Sigmoid colon (tissue), 7 donors: ENCODE results near the gene NOD2. TPM values are rescaled to one million over a fixed set of nuclear protein-coding genes. Genes with fewer than 3 reads are reported as not detected.

Experiments
- DNase-seq: peaks from one replicate; pipeline ENCODE4 v3.0.0-alpha.2; 2019
- H3K27ac ChIP-seq, 4 donors: fragments of 200-600 bp; sonication (generic); one replicate each; pipeline ENCODE4 v1.5.1; 2016 to 2019; ENCODE audit warnings: mild to moderate bottlenecking in 1 of 4
- H3K27me3 ChIP-seq, 3 donors: fragments of 200-600 bp; sonication (generic); one replicate each; pipeline ENCODE4 v1.5.1; 2019; ENCODE audit warnings: mild to moderate bottlenecking in 1 of 3
- H3K36me3 ChIP-seq, 4 donors: fragments of 200-600 bp; sonication (generic); one replicate each; pipeline ENCODE4 v1.5.1; 2016 to 2019
- H3K4me1 ChIP-seq, 4 donors: fragments of 200-600 bp; sonication (generic); one replicate each; pipeline ENCODE4 v1.5.1; 2017 to 2019
- H3K4me3 ChIP-seq, 4 donors: fragments of 200-600 bp; sonication (generic); one replicate each; pipeline ENCODE4 v1.5.1; 2017 to 2019; ENCODE audit warnings: mild to moderate bottlenecking in 2 of 4, moderate library complexity in 1 of 4
- H3K9me3 ChIP-seq, 4 donors: fragments of 200-600 bp in 3 of 4; sonication (generic) in 3 of 4; one replicate each; pipeline versions ENCODE4 v1.5.1 to v1.6.1; 2013 to 2019
- CTCF ChIP-seq, 4 experiments: fragments of 450-650 bp in 3 of 4; fragments of 200-600 bp in 1 of 4; IDR thresholded peaks; one replicate each; pipeline ENCODE4 v1.5.1; 2016 to 2019; ENCODE audit warnings: antibody characterized with exemption in 4 of 4, mild to moderate bottlenecking in 3 of 4, moderate library complexity in 2 of 4
- EP300 ChIP-seq, 4 donors: sonication (generic); formaldehyde crosslinking; IDR thresholded peaks; one replicate each; pipeline ENCODE4 v1.6.1; 2017; ENCODE audit warnings: antibody characterized with exemption in 4 of 4
- POLR2A ChIP-seq, 2 donors: fragments of 450-650 bp; IDR thresholded peaks; one replicate each; pipeline ENCODE4 v1.6.1; 2016; ENCODE audit warnings: antibody characterized with exemption in 2 of 2, mild to moderate bottlenecking in 2 of 2, moderate library complexity in 2 of 2
- POLR2AphosphoS5 ChIP-seq, 4 donors: sonication (generic); formaldehyde crosslinking; IDR thresholded peaks; one replicate each; pipeline ENCODE4 v1.6.1; 2017; ENCODE audit warnings: antibody characterized with exemption in 4 of 4
- WGBS, 2 donors: extraction: QIAGEN DNeasy Blood & Tissue Kit; methylation state at CpG; one replicate each; pipeline ENCODE4 v1.1.7; 2013; 5-methylcytosine and 5-hydroxymethylcytosine counted together
- intact Hi-C: fragments of 100-400 bp; cut with DNase I; formaldehyde crosslinking; loops from one replicate; pipeline ENCODE4 v1.15.1; 2023
- polyA plus RNA-seq, 3 donors: library from polyadenylated mRNA; stranded (reverse); fragments of 200-250 nt; gene quantifications; one replicate each; pipeline ENCODE4 v1.2.3, GENCODE V29; 2013
- total RNA-seq, 4 donors: library from RNA; depleted of rRNA; stranded (reverse); fragments of >200 nt; gene quantifications; one replicate each; pipeline ENCODE4 v1.1.0, GENCODE V29; 2016
- donor health status: healthy with polysubstance abuse.
- donor health status: Bipolar disorder and iron deficiency.
- donor health status: healthy.

NOD2 gene
- total and polyA plus RNA-seq, 7 donors, result 0.23 to 3.0 (median 2.5) TPM

- Histone ChIP-seq H3K36me3 (no peaks in the 10 kb centered on the region), H3K27me3 (no peaks in the 10 kb centered on the region), H3K4me1 (peaks cover 0 to 18% (median 6%) of the 10 kb centered on the region in 4 donors), H3K27ac (no peak overlapping the region), H3K4me3 (no peak overlapping the region), H3K9me3 (no peaks in the 10 kb centered on the region)
- TF ChIP-seq POLR2AphosphoS5 (IDR thresholded peaks at IDR 0.05) (no peak), CTCF (IDR thresholded peaks at IDR 0.05) (no peak), POLR2A (IDR thresholded peaks at IDR 0.05) (no peak)
- DNase-seq, result no peak
- WGBS, 2 donors, result 80 to 83% methylated on average over 8 of the region's 8 CpGs
- intact Hi-C loops, result no loop called here
These were observed 47.1 kb upstream of the NOD2 start for GRCh38 chr16:50646345-50646744.

GRCh38 chr16:50651835-50652438, 41.5 kb upstream of the NOD2 start:
- intact Hi-C loops, result no loop called here
- 94 to 95% methylated on average over 3 of the region's 3 CpGs for WGBS, 2 donors

GRCh38 chr16:50652836-50653425, 40.5 kb upstream of the NOD2 start:
- Histone ChIP-seq H3K36me3 (no peaks in the 10 kb centered on the region), H3K4me3 (no peak overlapping the region), H3K4me1 (no peaks in the 10 kb centered on the region), H3K9me3 (no peaks in the 10 kb centered on the region), H3K27me3 (no peaks in the 10 kb centered on the region), H3K27ac (no peak overlapping the region)
- intact Hi-C loops, result no loop called here
- no peak for DNase-seq
- no peak for TF ChIP-seq EP300 (IDR thresholded peaks at IDR 0.05)
- TF ChIP-seq POLR2AphosphoS5 (IDR thresholded peaks at IDR 0.05), result no peak
- TF ChIP-seq CTCF (IDR thresholded peaks at IDR 0.05), result no peak
- TF ChIP-seq POLR2A (IDR thresholded peaks at IDR 0.05), result no peak
- 77 to 78% methylated on average over 14 of the region's 14 CpGs for WGBS, 2 donors

More at GRCh38 chr16:50651835-50652438, 41.5 kb upstream of the NOD2 start:
- no peak overlapping the region for H3K4me3 ChIP-seq
- TF ChIP-seq POLR2AphosphoS5 (IDR thresholded peaks at IDR 0.05) (peak in 1 of 4 donors; percentile 1), EP300 (IDR thresholded peaks at IDR 0.05) (no peak), CTCF (IDR thresholded peaks at IDR 0.05) (no peak)
- no peak overlapping the region for H3K27ac ChIP-seq
- no peaks in the 10 kb centered on the region for H3K9me3 ChIP-seq
- H3K36me3 ChIP-seq, result no peaks in the 10 kb centered on the region
- no peaks in the 10 kb centered on the region for H3K4me1 ChIP-seq
- H3K27me3 ChIP-seq, result no peaks in the 10 kb centered on the region
- no peak for DNase-seq

- WGBS, 2 donors, result 77 to 84% methylated on average over 11 of the region's 11 CpGs
- Histone ChIP-seq H3K27me3 (no peaks in the 10 kb centered on the region), H3K9me3 (no peaks in the 10 kb centered on the region), H3K4me3 (no peak overlapping the region), H3K36me3 (no peaks in the 10 kb centered on the region), H3K4me1 (no peaks in the 10 kb centered on the region), H3K27ac (no peak overlapping the region)
- DNase-seq, result no peak
- TF ChIP-seq EP300 (IDR thresholded peaks at IDR 0.05) (no peak), POLR2AphosphoS5 (IDR thresholded peaks at IDR 0.05) (no peak), POLR2A (IDR thresholded peaks at IDR 0.05) (no peak)
- intact Hi-C loops, result no loop called here
These were observed 39.5 kb upstream of the NOD2 start for GRCh38 chr16:50653633-50654519.

GRCh38 chr16:50655558-50656055, 37.8 kb upstream of the NOD2 start:
- Histone ChIP-seq H3K4me3 (no peak overlapping the region), H3K36me3 (no peaks in the 10 kb centered on the region), H3K27me3 (no peaks in the 10 kb centered on the region), H3K4me1 (no peaks in the 10 kb centered on the region), H3K27ac (no peak overlapping the region), H3K9me3 (no peaks in the 10 kb centered on the region)
- no peak for DNase-seq
- WGBS, 2 donors, result 83 to 94% methylated on average over 3 of the region's 3 CpGs
- TF ChIP-seq EP300 (IDR thresholded peaks at IDR 0.05) (no peak), POLR2A (IDR thresholded peaks at IDR 0.05) (no peak), CTCF (IDR thresholded peaks at IDR 0.05) (no peak), POLR2AphosphoS5 (IDR thresholded peaks at IDR 0.05) (no peak)
- intact Hi-C loops, result no loop called here
